Measurements from ENCODE around the gene GSTO2.
A peak's percentile ranks its signal among the peaks of the same experiment; 100 is the strongest.

Gene GSTO2

DNA sequence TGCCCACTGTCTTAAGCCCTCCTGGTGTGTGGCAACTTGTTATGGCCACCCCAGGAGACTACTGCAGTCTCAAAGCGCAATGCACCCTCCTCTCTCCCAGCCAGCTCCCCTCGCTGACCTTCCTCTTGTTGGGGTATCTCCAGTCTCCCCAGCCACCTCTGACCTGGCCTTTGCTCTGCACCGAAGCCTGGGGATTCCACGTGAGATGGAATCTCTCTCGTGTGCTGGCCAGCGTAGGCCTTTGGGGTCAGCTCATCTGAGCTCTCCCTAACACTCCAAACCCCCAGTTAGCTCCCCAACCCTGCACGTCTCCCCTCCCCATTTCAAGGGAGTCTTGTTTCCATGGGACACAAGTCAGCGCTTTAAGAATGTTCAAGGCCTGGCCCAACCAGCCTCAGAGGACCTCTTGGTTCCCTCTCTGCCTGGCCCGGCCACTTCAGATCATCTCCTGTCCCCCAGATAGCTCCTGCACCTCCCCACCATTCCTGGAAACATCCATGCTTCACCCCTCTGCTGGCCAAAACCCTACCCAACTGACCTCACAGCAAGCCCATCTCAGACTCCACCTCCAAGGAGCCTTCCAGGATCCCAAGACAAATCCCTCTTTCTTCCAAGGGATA is 58.1 kb downstream of the GSTO2 start:
- Histone ChIP-seq H3K9me3 (ENCODE audit: insufficient read depth, low read depth, low read length) (no peaks in the 10 kb centered on the region), H3K4me3 (ENCODE audit: low read depth, low read length) (no peak overlapping the region), H3K9ac (ENCODE audit: low read length) (no peak overlapping the region), H3K4me2 (ENCODE audit: low read length) (no peak overlapping the region), H3K4me1 (ENCODE audit: control insufficient read depth in 1 of 2, insufficient read depth in 2 of 2, low read length in 2 of 2) (peaks cover 42 to 48% of the 10 kb centered on the region in 2 experiments), H4K12ac (ENCODE audit: low read depth, low read length) (no peak overlapping the region), H4K91ac (ENCODE audit: low read depth, low read length) (peak overlapping the region; percentile 98), H3K79me1 (ENCODE audit: low read length) (peaks cover 42% of the 10 kb centered on the region), H3K79me2 (ENCODE audit: control insufficient read depth, insufficient read depth, low read length, poor library complexity) (peaks cover 29% of the 10 kb centered on the region), H3K18ac (ENCODE audit: low read length) (peak overlapping the region; percentile 0), H3K27ac (ENCODE audit: low read depth, low read length) (no peak overlapping the region), H2BK5ac (ENCODE audit: low read depth, low read length, poor library complexity) (no peak overlapping the region), H3K14ac (ENCODE audit: low read length) (no peak overlapping the region), H3K36me3 (ENCODE audit: control insufficient read depth in 1 of 2, insufficient read depth in 2 of 2, low read length in 2 of 2) (peaks cover 3 to 9% of the 10 kb centered on the region in 2 experiments), H2AFZ (ENCODE audit: insufficient read depth, low read length, poor library complexity) (no peak overlapping the region), H2AK5ac (ENCODE audit: low read length) (peak overlapping the region; percentile 6), H4K8ac (ENCODE audit: low read depth, low read length) (peak overlapping the region; percentile 6), H2BK12ac (ENCODE audit: low read length) (no peak overlapping the region), H3K27me3 (ENCODE audit: insufficient read depth, low read length) (no peaks in the 10 kb centered on the region), H3K23ac (ENCODE audit: low read length) (no peak overlapping the region), H2BK120ac (ENCODE audit: insufficient read depth, low read length, poor library complexity) (no peak overlapping the region), H3K4ac (ENCODE audit: low read depth, low read length) (peak overlapping the region; percentile 66)
- WGBS (ENCODE audit: extremely low coverage, insufficient coverage, insufficient read length), result no CpG with 5 or more reads among the region's 9 CpGs
- no peak for DNase-seq

GRCh38 chr10:104327745-104328645 is 59.0 kb downstream of the GSTO2 start:
- Histone ChIP-seq H3K27ac (ENCODE audit: low read depth, low read length) (peak overlapping the region; percentile 97), H3K23ac (ENCODE audit: low read length) (no peak overlapping the region), H3K4ac (ENCODE audit: low read depth, low read length) (peak overlapping the region; percentile 66), H3K36me3 (ENCODE audit: control insufficient read depth in 1 of 2, insufficient read depth in 2 of 2, low read length in 2 of 2) (peaks cover 3 to 9% of the 10 kb centered on the region in 2 experiments), H2BK5ac (ENCODE audit: low read depth, low read length, poor library complexity) (peak overlapping the region; percentile 94), H2AFZ (ENCODE audit: insufficient read depth, low read length, poor library complexity) (peak overlapping the region; percentile 46), H3K4me3 (ENCODE audit: low read depth, low read length) (no peak overlapping the region), H4K8ac (ENCODE audit: low read depth, low read length) (peak overlapping the region; percentile 86), H3K79me2 (ENCODE audit: control insufficient read depth, insufficient read depth, low read length, poor library complexity) (peaks cover 31% of the 10 kb centered on the region), H3K9me3 (ENCODE audit: insufficient read depth, low read depth, low read length) (no peaks in the 10 kb centered on the region), H3K27me3 (ENCODE audit: insufficient read depth, low read length) (no peaks in the 10 kb centered on the region), H4K91ac (ENCODE audit: low read depth, low read length) (peak overlapping the region; percentile 98), H3K79me1 (ENCODE audit: low read length) (peaks cover 42% of the 10 kb centered on the region), H2BK12ac (ENCODE audit: low read length) (peak overlapping the region; percentile 41), H3K4me2 (ENCODE audit: low read length) (peak overlapping the region; percentile 55), H3K18ac (ENCODE audit: low read length) (peak overlapping the region; percentile 52), H2BK120ac (ENCODE audit: insufficient read depth, low read length, poor library complexity) (peak overlapping the region; percentile 99), H4K12ac (ENCODE audit: low read depth, low read length) (peak overlapping the region; percentile 39), H3K14ac (ENCODE audit: low read length) (peak overlapping the region; percentile 95), H3K9ac (ENCODE audit: low read length) (no peak overlapping the region), H3K4me1 (ENCODE audit: control insufficient read depth in 1 of 2, insufficient read depth in 2 of 2, low read length in 2 of 2) (peaks cover 50 to 55% of the 10 kb centered on the region in 2 experiments), H2AK5ac (ENCODE audit: low read length) (peak overlapping the region; percentile 91)
- no CpG with 5 or more reads among the region's 20 CpGs for WGBS (ENCODE audit: extremely low coverage, insufficient coverage, insufficient read length)
- DNase-seq, result peak; percentile 79 to 82

DNA sequence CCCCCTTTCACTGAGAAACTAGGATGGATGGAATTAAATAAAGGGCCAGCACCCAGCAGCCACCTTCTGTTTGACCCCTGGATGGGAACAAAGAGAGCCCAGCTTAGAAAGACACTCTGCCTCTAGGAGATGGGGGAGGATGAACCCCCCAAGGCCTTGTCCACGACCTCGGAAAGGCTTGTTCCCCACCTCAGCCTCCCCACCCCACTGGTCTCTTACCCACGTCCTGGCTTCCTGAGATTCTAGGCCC is 59.6 kb downstream of the GSTO2 start:
- H3K18ac ChIP-seq (ENCODE audit: low read length), result peak overlapping the region; percentile 52
- H3K9me3 ChIP-seq (ENCODE audit: insufficient read depth, low read depth, low read length), result no peaks in the 10 kb centered on the region
- H3K14ac ChIP-seq (ENCODE audit: low read length), result peak overlapping the region; percentile 95
- peak overlapping the region; percentile 99 for H2BK120ac ChIP-seq (ENCODE audit: insufficient read depth, low read length, poor library complexity)
- H3K27ac ChIP-seq (ENCODE audit: low read depth, low read length), result peak overlapping the region; percentile 97
- H3K23ac ChIP-seq (ENCODE audit: low read length), result no peak overlapping the region
- H3K4ac ChIP-seq (ENCODE audit: low read depth, low read length), result peak overlapping the region; percentile 66
- peak overlapping the region; percentile 51 for H3K9ac ChIP-seq (ENCODE audit: low read length)
- H3K27me3 ChIP-seq (ENCODE audit: insufficient read depth, low read length), result no peaks in the 10 kb centered on the region
- no peak for DNase-seq
- peak overlapping the region; percentile 41 for H2BK12ac ChIP-seq (ENCODE audit: low read length)
- H3K79me2 ChIP-seq (ENCODE audit: control insufficient read depth, insufficient read depth, low read length, poor library complexity), result peaks cover 31% of the 10 kb centered on the region
- peaks cover 3 to 9% of the 10 kb centered on the region in 2 experiments for H3K36me3 ChIP-seq (ENCODE audit: control insufficient read depth in 1 of 2, insufficient read depth in 2 of 2, low read length in 2 of 2)
- H3K4me3 ChIP-seq (ENCODE audit: low read depth, low read length), result no peak overlapping the region
- H3K4me1 ChIP-seq (ENCODE audit: control insufficient read depth in 1 of 2, insufficient read depth in 2 of 2, low read length in 2 of 2), result peaks cover 55 to 61% of the 10 kb centered on the region in 2 experiments
- peaks cover 44% of the 10 kb centered on the region for H3K79me1 ChIP-seq (ENCODE audit: low read length)
- peak overlapping the region; percentile 94 for H2BK5ac ChIP-seq (ENCODE audit: low read depth, low read length, poor library complexity)
- H4K8ac ChIP-seq (ENCODE audit: low read depth, low read length), result peak overlapping the region; percentile 86
- H2AK5ac ChIP-seq (ENCODE audit: low read length), result peak overlapping the region; percentile 91
- H4K12ac ChIP-seq (ENCODE audit: low read depth, low read length), result peak overlapping the region; percentile 86
- H4K91ac ChIP-seq (ENCODE audit: low read depth, low read length), result peak overlapping the region; percentile 98
- no CpG with 5 or more reads among the region's 3 CpGs for WGBS (ENCODE audit: extremely low coverage, insufficient coverage, insufficient read length)
- peak overlapping the region; percentile 55 for H3K4me2 ChIP-seq (ENCODE audit: low read length)
- peak overlapping the region; percentile 46 for H2AFZ ChIP-seq (ENCODE audit: insufficient read depth, low read length, poor library complexity)

DNA sequence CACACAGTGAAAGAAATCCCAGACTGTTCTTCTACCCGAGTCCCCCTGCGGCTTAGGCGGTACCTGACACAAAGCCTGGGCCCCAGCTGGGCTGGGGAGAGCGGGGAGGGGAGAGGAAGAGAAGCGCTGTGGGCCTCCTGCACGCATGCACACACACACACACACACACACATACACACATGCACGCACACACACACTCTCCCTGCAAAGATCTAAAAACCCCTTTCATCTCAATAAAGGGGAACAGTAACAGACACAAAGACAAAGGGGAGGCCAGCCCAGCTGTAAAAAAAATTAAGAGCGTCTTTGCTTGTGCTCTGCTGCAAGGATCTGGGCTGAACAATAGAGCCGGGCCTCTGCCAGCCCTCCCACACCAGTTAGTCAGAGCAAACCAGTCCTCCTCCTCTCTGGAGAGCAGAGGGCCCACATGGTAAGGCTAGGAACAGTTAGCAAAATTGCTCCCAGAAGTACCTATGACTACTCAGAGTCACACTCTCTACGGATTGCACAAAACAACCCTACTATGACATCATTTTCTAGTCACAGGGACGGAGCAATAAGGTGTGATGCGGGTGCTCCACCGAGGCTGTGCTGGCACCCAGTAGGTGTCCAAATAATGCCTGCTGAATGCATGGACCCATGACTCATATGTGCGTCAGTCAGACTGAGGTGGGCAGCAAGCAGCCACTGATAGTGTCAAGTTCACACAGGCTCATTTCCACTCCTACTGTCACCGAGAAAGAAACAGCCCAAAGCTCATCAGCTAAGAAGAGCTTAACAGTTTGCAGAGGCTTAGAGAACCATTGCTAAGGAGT is 60.1 kb downstream of the GSTO2 start:
- H4K91ac ChIP-seq (ENCODE audit: low read depth, low read length), result peak overlapping the region; percentile 98
- no CpG with 5 or more reads among the region's 15 CpGs for WGBS (ENCODE audit: extremely low coverage, insufficient coverage, insufficient read length)

More for the DNA sequence above, 60.1 kb downstream of the GSTO2 start:
- H3K9ac ChIP-seq (ENCODE audit: low read length), result peak overlapping the region; percentile 51
- H3K4me1 ChIP-seq (ENCODE audit: control insufficient read depth in 1 of 2, insufficient read depth in 2 of 2, low read length in 2 of 2), result peaks cover 60 to 63% of the 10 kb centered on the region in 2 experiments
- DNase-seq, result peak; percentile 99 to 100
- H2BK120ac ChIP-seq (ENCODE audit: insufficient read depth, low read length, poor library complexity), result peak overlapping the region; percentile 99
- H2AFZ ChIP-seq (ENCODE audit: insufficient read depth, low read length, poor library complexity), result peak overlapping the region; percentile 46
- peaks cover 3 to 5% of the 10 kb centered on the region in 2 experiments for H3K36me3 ChIP-seq (ENCODE audit: control insufficient read depth in 1 of 2, insufficient read depth in 2 of 2, low read length in 2 of 2)
- H3K4ac ChIP-seq (ENCODE audit: low read depth, low read length), result peak overlapping the region; percentile 67
- H3K27me3 ChIP-seq (ENCODE audit: insufficient read depth, low read length), result no peaks in the 10 kb centered on the region
- peak overlapping the region; percentile 97 for H3K27ac ChIP-seq (ENCODE audit: low read depth, low read length)
- no peaks in the 10 kb centered on the region for H3K9me3 ChIP-seq (ENCODE audit: insufficient read depth, low read depth, low read length)
- H3K14ac ChIP-seq (ENCODE audit: low read length), result peak overlapping the region; percentile 95
- peaks cover 36% of the 10 kb centered on the region for H3K79me2 ChIP-seq (ENCODE audit: control insufficient read depth, insufficient read depth, low read length, poor library complexity)
- H3K4me3 ChIP-seq (ENCODE audit: low read depth, low read length), result no peak overlapping the region
- peak overlapping the region; percentile 86 for H4K8ac ChIP-seq (ENCODE audit: low read depth, low read length)
- peak overlapping the region; percentile 94 for H2BK5ac ChIP-seq (ENCODE audit: low read depth, low read length, poor library complexity)
- peak overlapping the region; percentile 91 for H2AK5ac ChIP-seq (ENCODE audit: low read length)
- H2BK12ac ChIP-seq (ENCODE audit: low read length), result peak overlapping the region; percentile 53
- H3K79me1 ChIP-seq (ENCODE audit: low read length), result peaks cover 44% of the 10 kb centered on the region
- no peak overlapping the region for H3K23ac ChIP-seq (ENCODE audit: low read length)
- H3K4me2 ChIP-seq (ENCODE audit: low read length), result peak overlapping the region; percentile 55
- peak overlapping the region; percentile 86 for H4K12ac ChIP-seq (ENCODE audit: low read depth, low read length)
- peak overlapping the region; percentile 52 for H3K18ac ChIP-seq (ENCODE audit: low read length)

All from trophoblast cell (in vitro differentiated cells and primary cell).